ENCODE measurements around the gene MAST4. TPM values are rescaled to one million over a fixed set of nuclear protein-coding genes. Genes with fewer than 3 reads are reported as not detected.

Gene MAST4
- total RNA-seq, 4 donors from 2014 or later = 55.3 to 148 (median 110) TPM

DNA sequence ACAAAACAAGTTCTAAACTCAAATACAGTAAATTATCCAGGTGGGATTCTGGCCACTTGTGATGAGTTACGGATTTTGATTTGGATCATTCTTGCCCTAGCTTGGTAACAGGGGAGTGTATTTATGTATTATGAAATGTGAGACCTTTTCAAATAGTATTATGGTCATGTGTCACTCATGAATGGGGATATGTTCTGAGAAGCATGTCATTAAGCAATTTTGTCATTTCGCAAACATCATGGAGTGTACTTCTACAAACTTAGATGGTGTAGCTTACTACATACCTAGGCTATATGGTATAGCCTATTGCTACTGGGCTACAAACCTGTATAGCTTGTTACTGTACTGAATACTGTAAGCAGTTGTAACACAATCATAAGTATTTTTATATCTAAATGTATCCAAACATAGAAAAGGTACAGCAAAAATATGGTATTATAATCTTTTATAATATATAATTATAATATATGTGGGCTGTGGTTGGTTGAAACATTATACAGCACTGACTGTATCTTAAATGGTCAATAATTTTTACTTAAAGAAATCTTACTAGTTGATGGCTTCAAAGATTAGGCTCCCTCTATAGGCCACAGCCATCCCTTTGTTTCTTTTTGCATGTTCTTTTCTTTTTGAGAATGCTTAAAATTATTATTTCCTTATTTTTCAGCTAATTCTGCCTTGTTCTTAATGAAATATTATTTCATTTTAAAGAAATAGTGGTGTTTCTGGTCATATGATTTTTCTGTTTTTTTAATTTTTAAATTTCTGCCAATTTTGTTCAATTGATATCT lies 128.4 kb downstream of the MAST4 start:
- WGBS, 2 donors = 90 to 95% methylated on average over 2 of the region's 2 CpGs
- Histone ChIP-seq H3K4me3 (no peak overlapping the region), H3K27me3 (no peaks in the 10 kb centered on the region), H3K27ac (no peak overlapping the region), H3K9me3 (no peaks in the 10 kb centered on the region), H3K4me1 (no peaks in the 10 kb centered on the region), H3K36me3 (no peaks in the 10 kb centered on the region)
- TF ChIP-seq, protein P1, sequence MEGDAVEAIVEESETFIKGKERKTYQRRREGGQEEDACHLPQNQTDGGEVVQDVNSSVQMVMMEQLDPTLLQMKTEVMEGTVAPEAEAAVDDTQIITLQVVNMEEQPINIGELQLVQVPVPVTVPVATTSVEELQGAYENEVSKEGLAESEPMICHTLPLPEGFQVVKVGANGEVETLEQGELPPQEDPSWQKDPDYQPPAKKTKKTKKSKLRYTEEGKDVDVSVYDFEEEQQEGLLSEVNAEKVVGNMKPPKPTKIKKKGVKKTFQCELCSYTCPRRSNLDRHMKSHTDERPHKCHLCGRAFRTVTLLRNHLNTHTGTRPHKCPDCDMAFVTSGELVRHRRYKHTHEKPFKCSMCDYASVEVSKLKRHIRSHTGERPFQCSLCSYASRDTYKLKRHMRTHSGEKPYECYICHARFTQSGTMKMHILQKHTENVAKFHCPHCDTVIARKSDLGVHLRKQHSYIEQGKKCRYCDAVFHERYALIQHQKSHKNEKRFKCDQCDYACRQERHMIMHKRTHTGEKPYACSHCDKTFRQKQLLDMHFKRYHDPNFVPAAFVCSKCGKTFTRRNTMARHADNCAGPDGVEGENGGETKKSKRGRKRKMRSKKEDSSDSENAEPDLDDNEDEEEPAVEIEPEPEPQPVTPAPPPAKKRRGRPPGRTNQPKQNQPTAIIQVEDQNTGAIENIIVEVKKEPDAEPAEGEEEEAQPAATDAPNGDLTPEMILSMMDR (IDR thresholded peaks at IDR 0.05) = no peak
- TF ChIP-seq POLR2A (IDR thresholded peaks at IDR 0.05) = no peak
- intact Hi-C loops (cut with DNase I) = no loop called here
- DNase-seq = no peak

DNA sequence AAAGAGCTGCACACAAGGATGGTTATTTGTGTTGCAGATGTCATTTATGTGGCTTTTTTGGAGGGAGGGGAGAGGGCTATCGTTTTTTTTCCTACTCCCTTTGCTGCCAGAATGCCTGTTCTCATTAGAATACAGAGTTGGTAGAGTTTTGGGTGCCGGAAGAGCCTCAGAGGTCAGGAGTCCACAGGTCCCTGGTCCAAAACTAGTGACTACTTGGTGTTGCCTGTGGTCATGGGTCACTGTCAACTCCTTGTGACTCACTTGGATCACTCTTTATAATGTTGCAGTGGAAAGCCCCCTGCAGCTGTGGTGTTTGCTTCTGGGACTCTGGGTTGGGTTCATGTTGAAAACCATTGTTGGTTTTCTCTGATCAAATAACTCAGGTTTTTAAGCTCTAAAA lies 131.4 kb downstream of the MAST4 start:
- no peak for DNase-seq
- no peaks in the 10 kb centered on the region for H3K27me3 ChIP-seq
- no peak overlapping the region for H3K27ac ChIP-seq
- H3K36me3 ChIP-seq = no peaks in the 10 kb centered on the region
- WGBS, 2 donors = 69 to 79% methylated on average over 2 of the region's 2 CpGs
- TF ChIP-seq POLR2A (IDR thresholded peaks at IDR 0.05) = no peak
- intact Hi-C loops (cut with DNase I) = no loop called here
- no peak overlapping the region for H3K4me3 ChIP-seq
- no peaks in the 10 kb centered on the region for H3K9me3 ChIP-seq
- H3K4me1 ChIP-seq = no peaks in the 10 kb centered on the region

DNA sequence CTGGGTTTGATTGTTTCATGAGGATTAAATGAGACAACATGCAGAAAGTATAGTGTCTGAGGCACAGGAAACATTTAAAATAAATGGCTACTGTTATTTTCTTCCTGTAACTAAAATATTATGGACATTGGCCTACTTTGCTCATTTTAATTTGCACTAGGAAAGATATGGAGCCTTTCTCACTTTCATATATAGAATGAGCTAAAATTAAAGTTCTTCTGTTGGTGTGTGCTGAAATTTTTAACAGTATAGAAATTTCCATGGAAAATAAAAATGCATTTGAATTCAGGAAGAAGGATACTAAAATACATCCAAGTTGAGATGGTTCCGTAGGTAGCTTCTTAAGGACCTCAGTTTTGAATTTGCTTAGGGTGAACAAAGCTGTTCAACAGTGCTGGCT lies 131.9 kb downstream of the MAST4 start:
- 95 to 96% methylated on average over 1 of the region's 1 CpG for WGBS, 2 donors
- intact Hi-C loops (cut with DNase I) = no loop called here
- TF ChIP-seq POLR2A (IDR thresholded peaks at IDR 0.05) = no peak
- TF ChIP-seq, protein P1 (IDR thresholded peaks at IDR 0.05) = no peak
- Histone ChIP-seq H3K36me3 (no peaks in the 10 kb centered on the region), H3K9me3 (no peaks in the 10 kb centered on the region), H3K27ac (no peak overlapping the region), H3K27me3 (no peaks in the 10 kb centered on the region), H3K4me1 (no peaks in the 10 kb centered on the region), H3K4me3 (no peak overlapping the region)
- no peak for DNase-seq

DNA sequence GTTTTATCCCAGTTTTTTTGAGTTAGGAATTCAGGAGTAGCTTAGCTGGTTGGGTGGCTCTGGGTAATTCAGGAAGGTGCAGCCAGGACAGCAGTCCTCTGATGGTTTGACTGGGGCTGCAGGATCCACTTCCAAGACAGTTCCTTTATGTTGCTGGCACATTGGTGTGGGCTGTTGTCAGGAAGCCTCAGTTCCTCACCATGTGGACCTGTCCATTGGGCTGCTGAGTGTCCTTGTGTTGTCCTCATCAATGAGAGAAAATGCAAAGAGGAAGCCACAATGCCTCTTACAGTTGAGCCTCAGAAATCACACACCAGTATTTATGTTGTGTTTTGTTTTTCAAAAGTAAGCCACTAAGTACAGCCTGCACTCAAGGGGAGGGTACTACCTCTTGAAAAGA lies 140.9 kb downstream of the MAST4 start:
- no peaks in the 10 kb centered on the region for H3K27me3 ChIP-seq
- no peaks in the 10 kb centered on the region for H3K4me1 ChIP-seq
- intact Hi-C loops (cut with DNase I) = no loop called here
- H3K4me3 ChIP-seq = no peak overlapping the region
- H3K27ac ChIP-seq = no peak overlapping the region
- DNase-seq = no peak
- no peak for TF ChIP-seq POLR2A (IDR thresholded peaks at IDR 0.05)
- TF ChIP-seq, protein P1 (IDR thresholded peaks at IDR 0.05) = no peak
- no peaks in the 10 kb centered on the region for H3K9me3 ChIP-seq
- no peaks in the 10 kb centered on the region for H3K36me3 ChIP-seq

DNA sequence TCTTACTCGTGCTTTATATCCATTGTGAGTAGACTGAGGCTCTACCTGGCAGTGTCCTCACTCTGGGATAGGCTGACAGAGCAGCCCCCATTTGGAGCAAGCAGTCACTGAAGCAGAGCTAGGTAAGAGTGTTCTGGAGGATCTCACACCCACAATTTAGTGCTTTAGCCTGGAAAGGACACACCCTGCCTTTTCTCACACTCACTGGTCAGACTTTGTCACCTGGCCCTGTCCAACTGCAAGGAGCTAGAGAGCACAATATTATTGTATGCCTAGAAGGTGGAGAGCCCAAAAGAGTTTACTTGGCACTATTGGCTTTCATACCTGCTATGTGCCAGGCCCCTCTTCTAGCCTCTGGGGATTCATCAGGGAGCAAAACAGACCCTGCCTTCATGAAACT lies 141.9 kb downstream of the MAST4 start:
- Histone ChIP-seq H3K4me1 (no peaks in the 10 kb centered on the region), H3K36me3 (no peaks in the 10 kb centered on the region), H3K27ac (no peak overlapping the region), H3K9me3 (no peaks in the 10 kb centered on the region), H3K4me3 (no peak overlapping the region), H3K27me3 (no peaks in the 10 kb centered on the region)
- TF ChIP-seq, protein P1 (IDR thresholded peaks at IDR 0.05) = no peak
- no peak for TF ChIP-seq POLR2A (IDR thresholded peaks at IDR 0.05)
- intact Hi-C loops (cut with DNase I) = no loop called here
- DNase-seq = no peak
- 100% methylated on average over 1 of the region's 1 CpG for WGBS, 2 donors

DNA sequence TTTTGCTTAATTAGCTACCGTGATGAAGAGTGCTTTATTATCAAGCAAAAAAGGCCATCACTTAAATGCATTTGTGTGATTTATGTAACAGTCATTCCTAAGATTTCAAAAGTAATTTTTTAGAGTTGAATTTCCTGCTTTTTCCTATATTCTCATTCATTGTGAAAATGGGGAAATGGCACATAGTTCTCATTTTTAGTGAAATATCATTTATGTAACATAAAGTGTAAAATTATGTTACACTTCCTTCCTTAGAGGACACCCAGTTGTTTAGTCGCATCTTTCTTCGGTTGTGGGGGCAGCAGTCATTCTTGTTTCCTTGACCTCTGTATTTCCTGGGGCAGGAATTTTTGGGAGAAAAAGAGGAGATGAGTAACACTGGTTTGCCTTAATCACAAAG lies 142.8 kb downstream of the MAST4 start:
- no peaks in the 10 kb centered on the region for H3K27me3 ChIP-seq
- DNase-seq = no peak
- 73 to 84% methylated on average over 3 of the region's 3 CpGs for WGBS, 2 donors
- no peaks in the 10 kb centered on the region for H3K36me3 ChIP-seq
- TF ChIP-seq POLR2A (IDR thresholded peaks at IDR 0.05) = no peak
- TF ChIP-seq, protein P1 (IDR thresholded peaks at IDR 0.05) = no peak
- H3K9me3 ChIP-seq = no peaks in the 10 kb centered on the region
- intact Hi-C loops (cut with DNase I) = no loop called here
- no peaks in the 10 kb centered on the region for H3K4me1 ChIP-seq
- H3K4me3 ChIP-seq = no peak overlapping the region
- no peak overlapping the region for H3K27ac ChIP-seq

Data from esophagus squamous epithelium (tissue), 5 donors.